GM12891 (cell line): ENCODE data around the gene RASSF6.

Experiments used
- PAX5 ChIP-seq: IDR thresholded peaks from 2 replicates; pipeline ENCODE4 v1.6.1; 2011; ENCODE audit warnings: low read length, moderate library complexity, mild to moderate bottlenecking; ENCODE audit not compliant: insufficient read depth, severe bottlenecking
- POLR2A ChIP-seq: IDR thresholded peaks from 2 replicates; pipeline ENCODE4 v1.6.1; 2011; ENCODE audit warnings: low read depth, low read length, control low read depth
- POLR2AphosphoS5 ChIP-seq: IDR thresholded peaks from 2 replicates; pipeline ENCODE4 v1.6.1; 2011; ENCODE audit warnings: low read depth, low read length, control low read depth
- POU2F2 ChIP-seq: IDR thresholded peaks from 2 replicates; pipeline ENCODE4 v1.6.1; 2011; ENCODE audit warnings: low read depth, mild to moderate bottlenecking, control low read depth, low read length, moderate library complexity
- SPI1 ChIP-seq: IDR thresholded peaks from 2 replicates; pipeline ENCODE4 v1.6.1; 2011; ENCODE audit warnings: low read depth, low read length, control low read depth
- TAF1 ChIP-seq: IDR thresholded peaks from 2 replicates; pipeline ENCODE4 v1.6.1; 2011; ENCODE audit warnings: low read depth, low read length, control low read depth

GRCh38 chr4:73607375-73608033 lies 12.7 kb downstream of the RASSF6 start:
- TF ChIP-seq POLR2A (no peak), POLR2AphosphoS5 (no peak), SPI1 (no peak), TAF1 (no peak), PAX5 (no peak), POU2F2 (no peak)
